HepG2 (cell line): ENCODE data around the gene TBC1D16. TPM values are rescaled to one million over a fixed set of nuclear protein-coding genes. Genes with fewer than 3 reads are reported as not detected.
A peak's percentile ranks its signal among the peaks of the same experiment; 100 is the strongest.

Experiments used
- EEA1 ChIP-seq: sonication (generic); formaldehyde crosslinking; IDR thresholded peaks from 2 replicates; pipeline ENCODE4 v1.5.1; 2020; ENCODE audit warnings: mild to moderate bottlenecking, missing genetic modification reagents, borderline replicate concordance
- ELF4 ChIP-seq: sonication (generic); formaldehyde crosslinking; IDR thresholded peaks from 2 replicates; pipeline ENCODE4 v1.5.0; 2020; ENCODE audit warnings: missing genetic modification reagents, mild to moderate bottlenecking, moderate library complexity, borderline replicate concordance
- ESRRA ChIP-seq: sonication (generic); formaldehyde crosslinking; IDR thresholded peaks from 2 replicates; pipeline ENCODE4 v1.5.1; 2020; ENCODE audit warnings: mild to moderate bottlenecking, low read depth, missing genetic modification reagents
- GTF3A ChIP-seq: sonication (generic); formaldehyde crosslinking; conservative IDR thresholded peaks from 2 replicates; pipeline ENCODE4 v1.4.0; 2020; ENCODE audit warnings: mild to moderate bottlenecking, missing genetic modification reagents
- KDM1A ChIP-seq: IDR thresholded peaks from 2 replicates; pipeline ENCODE4 v1.6.1; 2016; ENCODE audit warnings: missing compliant biosample characterization
- POLR2AphosphoS2 ChIP-seq: IDR thresholded peaks from 2 replicates; pipeline ENCODE4 v1.6.1; 2011; ENCODE audit warnings: low read depth, low read length, improper control_type of control experiment
- RFXAP ChIP-seq: sonication (generic); formaldehyde crosslinking; IDR thresholded peaks from 2 replicates; pipeline ENCODE4 v1.4.0; 2020; ENCODE audit warnings: missing genetic modification reagents, borderline replicate concordance
- RXRA ChIP-seq: sonication (generic); formaldehyde crosslinking; IDR thresholded peaks from 2 replicates; pipeline ENCODE4 v1.5.1; 2020; ENCODE audit warnings: missing genetic modification reagents
- SNRNP70 ChIP-seq: fragments of 200-400 bp; formaldehyde crosslinking; IDR thresholded peaks from 2 replicates; pipeline ENCODE4 v1.6.1; 2017; ENCODE audit warnings: mild to moderate bottlenecking, low read depth, low read length, moderate library complexity
- ZBTB21 ChIP-seq: sonication (generic); formaldehyde crosslinking; IDR thresholded peaks from 2 replicates; pipeline ENCODE4 v1.4.0; 2020; ENCODE audit warnings: missing genetic modification reagents
- ZNF263 ChIP-seq: sonication (generic); formaldehyde crosslinking; IDR thresholded peaks from 2 replicates; pipeline ENCODE4 v1.4.0; 2020; ENCODE audit warnings: missing genetic modification reagents
- ZNF382 ChIP-seq: sonication (generic); formaldehyde crosslinking; IDR thresholded peaks from 2 replicates; pipeline ENCODE4 v1.5.0; 2020; ENCODE audit warnings: missing genetic modification reagents, mild to moderate bottlenecking, borderline replicate concordance
- ZNF570 ChIP-seq: sonication (generic); formaldehyde crosslinking; IDR thresholded peaks from 2 replicates; pipeline ENCODE4 v1.4.0; 2020; ENCODE audit warnings: mild to moderate bottlenecking, missing genetic modification reagents, borderline replicate concordance
- ZSCAN12 ChIP-seq: sonication (generic); formaldehyde crosslinking; IDR thresholded peaks from 2 replicates; pipeline ENCODE4 v1.9.0; 2021; ENCODE audit warnings: mild to moderate bottlenecking, missing genetic modification reagents
- polyA plus RNA-seq, 8 experiments: library from polyadenylated mRNA; depleted of rRNA in 3 of 8; stranded (reverse) in 7 of 8; unstranded in 1 of 8; fragments of >200 nt; fragmentation: Illumina TruSeq in 4 of 8; extraction: Trizol in 4 of 8; gene quantifications; 2 replicates each; pipeline versions ENCODE4 v1.2.1 to v1.2.3, GENCODE V29; 2011 to 2016; ENCODE audit warnings: low read depth in 4 of 8, missing spikeins in 1 of 8, mixed read lengths in 1 of 8; ENCODE audit not compliant: insufficient read depth in 1 of 8
- total RNA-seq, 5 experiments: library from RNA; depleted of rRNA; stranded (reverse); fragments of >200 nt; fragmentation: Illumina TruSeq; extraction: Trizol; gene quantifications; 2 replicates each; pipeline ENCODE4 v1.2.3, GENCODE V29; 2016; ENCODE audit warnings: low read depth in 1 of 5
- TF ChIP-seq, protein P1 (sequence below): sonication (generic); formaldehyde crosslinking; IDR thresholded peaks from 2 replicates; pipeline ENCODE4 v1.5.0; 2020; ENCODE audit warnings: mild to moderate bottlenecking, missing genetic modification reagents
- TF ChIP-seq, protein P2 (sequence below): sonication (generic); formaldehyde crosslinking; IDR thresholded peaks from 2 replicates; pipeline ENCODE4 v1.4.0; 2020; ENCODE audit warnings: missing genetic modification reagents
- TF ChIP-seq, protein P3 (sequence below): sonication (generic); formaldehyde crosslinking; IDR thresholded peaks from 2 replicates; pipeline ENCODE4 v1.5.0; 2020; ENCODE audit warnings: mild to moderate bottlenecking, missing genetic modification reagents
- TF ChIP-seq, protein P4 (sequence below): sonication (generic); formaldehyde crosslinking; IDR thresholded peaks from 2 replicates; pipeline ENCODE4 v1.5.0; 2020; ENCODE audit warnings: missing genetic modification reagents
- TF ChIP-seq, protein P5 (sequence below): sonication (generic); formaldehyde crosslinking; IDR thresholded peaks from 2 replicates; pipeline ENCODE4 v1.9.0; 2021; ENCODE audit warnings: missing genetic modification reagents, borderline replicate concordance

Gene TBC1D16
- total and polyA plus RNA-seq, 2 of the 13 experiments (the other 11 are each of a cell fraction or from before 2014, with no cell fraction given), result 14.9 to 24.9 TPM

DNA sequence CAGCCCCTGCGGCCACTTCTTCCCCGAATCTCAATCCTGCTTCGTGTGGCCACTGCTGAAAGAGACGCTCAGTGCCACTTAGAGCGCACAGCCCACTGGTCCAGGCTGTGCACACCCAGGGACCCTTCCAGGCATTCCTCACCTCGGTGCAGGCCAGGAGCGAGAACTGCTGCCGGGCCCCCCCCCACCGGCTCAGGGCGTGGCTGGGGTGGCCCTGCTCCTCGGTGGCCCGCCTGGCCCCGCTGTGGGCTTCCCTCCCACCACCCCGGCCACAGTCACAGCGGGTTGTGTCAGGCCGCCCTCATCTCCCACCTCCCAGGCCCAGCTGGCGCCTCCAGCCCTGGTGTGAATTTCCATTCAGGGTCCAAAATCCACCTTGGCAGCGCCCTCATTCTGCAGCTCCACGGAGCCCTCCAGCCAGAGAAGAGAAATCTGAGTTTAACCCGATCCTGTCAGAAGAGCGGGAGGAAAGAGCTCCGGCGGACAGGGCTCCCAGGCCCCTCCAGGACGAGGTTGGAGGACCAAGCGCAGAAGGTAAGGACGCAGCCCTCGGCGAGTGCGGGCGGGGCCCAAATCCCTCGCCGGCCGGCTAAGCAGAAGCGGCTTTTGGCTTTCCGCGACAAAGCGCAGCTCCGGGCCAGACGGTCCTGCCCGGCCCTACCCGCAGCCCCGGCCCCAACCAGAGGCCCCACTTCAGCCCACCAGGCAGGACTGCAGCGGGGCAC, 12.0 kb downstream of the TBC1D16 start (continued):
- no peak for TF ChIP-seq ZNF570
- TF ChIP-seq ZNF263 (CRISPR knock-in tag), result peak; percentile 91
- no peak for TF ChIP-seq RFXAP (CRISPR knock-in tag)
- TF ChIP-seq, protein P1, sequence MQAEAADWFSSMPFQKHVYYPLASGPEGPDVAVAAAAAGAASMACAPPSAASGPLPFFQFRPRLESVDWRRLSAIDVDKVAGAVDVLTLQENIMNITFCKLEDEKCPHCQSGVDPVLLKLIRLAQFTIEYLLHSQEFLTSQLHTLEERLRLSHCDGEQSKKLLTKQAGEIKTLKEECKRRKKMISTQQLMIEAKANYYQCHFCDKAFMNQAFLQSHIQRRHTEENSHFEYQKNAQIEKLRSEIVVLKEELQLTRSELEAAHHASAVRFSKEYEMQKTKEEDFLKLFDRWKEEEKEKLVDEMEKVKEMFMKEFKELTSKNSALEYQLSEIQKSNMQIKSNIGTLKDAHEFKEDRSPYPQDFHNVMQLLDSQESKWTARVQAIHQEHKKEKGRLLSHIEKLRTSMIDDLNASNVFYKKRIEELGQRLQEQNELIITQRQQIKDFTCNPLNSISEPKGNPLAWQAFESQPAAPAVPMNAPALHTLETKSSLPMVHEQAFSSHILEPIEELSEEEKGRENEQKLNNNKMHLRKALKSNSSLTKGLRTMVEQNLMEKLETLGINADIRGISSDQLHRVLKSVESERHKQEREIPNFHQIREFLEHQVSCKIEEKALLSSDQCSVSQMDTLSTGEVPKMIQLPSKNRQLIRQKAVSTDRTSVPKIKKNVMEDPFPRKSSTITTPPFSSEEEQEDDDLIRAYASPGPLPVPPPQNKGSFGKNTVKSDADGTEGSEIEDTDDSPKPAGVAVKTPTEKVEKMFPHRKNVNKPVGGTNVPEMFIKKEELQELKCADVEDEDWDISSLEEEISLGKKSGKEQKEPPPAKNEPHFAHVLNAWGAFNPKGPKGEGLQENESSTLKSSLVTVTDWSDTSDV (CRISPR knock-in tag), result peak; percentile 81; the same call in 1 of the 2 replicates
- TF ChIP-seq GTF3A, result no peak
- TF ChIP-seq, protein P2, sequence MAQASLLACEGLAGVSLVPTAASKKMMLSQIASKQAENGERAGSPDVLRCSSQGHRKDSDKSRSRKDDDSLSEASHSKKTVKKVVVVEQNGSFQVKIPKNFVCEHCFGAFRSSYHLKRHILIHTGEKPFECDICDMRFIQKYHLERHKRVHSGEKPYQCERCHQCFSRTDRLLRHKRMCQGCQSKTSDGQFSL, result peak; percentile 52; the same call in 1 of the 2 replicates
- no peak for TF ChIP-seq SNRNP70
- TF ChIP-seq RXRA (CRISPR knock-in tag), result peak; percentile 78
- TF ChIP-seq ZBTB21 (CRISPR knock-in tag), result no peak
- TF ChIP-seq, protein P3, sequence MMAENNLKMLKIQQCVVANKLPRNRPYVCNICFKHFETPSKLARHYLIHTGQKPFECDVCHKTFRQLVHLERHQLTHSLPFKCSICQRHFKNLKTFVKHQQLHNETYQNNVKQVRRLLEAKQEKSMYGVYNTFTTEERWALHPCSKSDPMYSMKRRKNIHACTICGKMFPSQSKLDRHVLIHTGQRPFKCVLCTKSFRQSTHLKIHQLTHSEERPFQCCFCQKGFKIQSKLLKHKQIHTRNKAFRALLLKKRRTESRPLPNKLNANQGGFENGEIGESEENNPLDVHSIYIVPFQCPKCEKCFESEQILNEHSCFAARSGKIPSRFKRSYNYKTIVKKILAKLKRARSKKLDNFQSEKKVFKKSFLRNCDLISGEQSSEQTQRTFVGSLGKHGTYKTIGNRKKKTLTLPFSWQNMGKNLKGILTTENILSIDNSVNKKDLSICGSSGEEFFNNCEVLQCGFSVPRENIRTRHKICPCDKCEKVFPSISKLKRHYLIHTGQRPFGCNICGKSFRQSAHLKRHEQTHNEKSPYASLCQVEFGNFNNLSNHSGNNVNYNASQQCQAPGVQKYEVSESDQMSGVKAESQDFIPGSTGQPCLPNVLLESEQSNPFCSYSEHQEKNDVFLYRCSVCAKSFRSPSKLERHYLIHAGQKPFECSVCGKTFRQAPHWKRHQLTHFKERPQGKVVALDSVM, result peak; percentile 62; the same call in 1 of the 2 replicates
- TF ChIP-seq ZSCAN12 (CRISPR knock-in tag), result no peak
- no peak for TF ChIP-seq ZNF382 (CRISPR knock-in tag)
- 0 out of 2 replicates have a peak, but pooled peaks have one; percentile 38 for TF ChIP-seq KDM1A (CRISPR knock-in tag)
- TF ChIP-seq, protein P4, sequence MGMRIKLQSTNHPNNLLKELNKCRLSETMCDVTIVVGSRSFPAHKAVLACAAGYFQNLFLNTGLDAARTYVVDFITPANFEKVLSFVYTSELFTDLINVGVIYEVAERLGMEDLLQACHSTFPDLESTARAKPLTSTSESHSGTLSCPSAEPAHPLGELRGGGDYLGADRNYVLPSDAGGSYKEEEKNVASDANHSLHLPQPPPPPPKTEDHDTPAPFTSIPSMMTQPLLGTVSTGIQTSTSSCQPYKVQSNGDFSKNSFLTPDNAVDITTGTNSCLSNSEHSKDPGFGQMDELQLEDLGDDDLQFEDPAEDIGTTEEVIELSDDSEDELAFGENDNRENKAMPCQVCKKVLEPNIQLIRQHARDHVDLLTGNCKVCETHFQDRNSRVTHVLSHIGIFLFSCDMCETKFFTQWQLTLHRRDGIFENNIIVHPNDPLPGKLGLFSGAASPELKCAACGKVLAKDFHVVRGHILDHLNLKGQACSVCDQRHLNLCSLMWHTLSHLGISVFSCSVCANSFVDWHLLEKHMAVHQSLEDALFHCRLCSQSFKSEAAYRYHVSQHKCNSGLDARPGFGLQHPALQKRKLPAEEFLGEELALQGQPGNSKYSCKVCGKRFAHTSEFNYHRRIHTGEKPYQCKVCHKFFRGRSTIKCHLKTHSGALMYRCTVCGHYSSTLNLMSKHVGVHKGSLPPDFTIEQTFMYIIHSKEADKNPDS (CRISPR knock-in tag), result peak; percentile 69; the same call in 1 of the 2 replicates
- TF ChIP-seq, protein P5, sequence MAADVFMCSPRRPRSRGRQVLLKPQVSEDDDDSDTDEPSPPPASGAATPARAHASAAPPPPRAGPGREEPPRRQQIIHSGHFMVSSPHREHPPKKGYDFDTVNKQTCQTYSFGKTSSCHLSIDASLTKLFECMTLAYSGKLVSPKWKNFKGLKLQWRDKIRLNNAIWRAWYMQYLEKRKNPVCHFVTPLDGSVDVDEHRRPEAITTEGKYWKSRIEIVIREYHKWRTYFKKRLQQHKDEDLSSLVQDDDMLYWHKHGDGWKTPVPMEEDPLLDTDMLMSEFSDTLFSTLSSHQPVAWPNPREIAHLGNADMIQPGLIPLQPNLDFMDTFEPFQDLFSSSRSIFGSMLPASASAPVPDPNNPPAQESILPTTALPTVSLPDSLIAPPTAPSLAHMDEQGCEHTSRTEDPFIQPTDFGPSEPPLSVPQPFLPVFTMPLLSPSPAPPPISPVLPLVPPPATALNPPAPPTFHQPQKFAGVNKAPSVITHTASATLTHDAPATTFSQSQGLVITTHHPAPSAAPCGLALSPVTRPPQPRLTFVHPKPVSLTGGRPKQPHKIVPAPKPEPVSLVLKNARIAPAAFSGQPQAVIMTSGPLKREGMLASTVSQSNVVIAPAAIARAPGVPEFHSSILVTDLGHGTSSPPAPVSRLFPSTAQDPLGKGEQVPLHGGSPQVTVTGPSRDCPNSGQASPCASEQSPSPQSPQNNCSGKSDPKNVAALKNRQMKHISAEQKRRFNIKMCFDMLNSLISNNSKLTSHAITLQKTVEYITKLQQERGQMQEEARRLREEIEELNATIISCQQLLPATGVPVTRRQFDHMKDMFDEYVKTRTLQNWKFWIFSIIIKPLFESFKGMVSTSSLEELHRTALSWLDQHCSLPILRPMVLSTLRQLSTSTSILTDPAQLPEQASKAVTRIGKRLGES (CRISPR knock-in tag), result no peak
- no peak for TF ChIP-seq POLR2AphosphoS2
- TF ChIP-seq ELF4 (CRISPR knock-in tag), result no peak
- peak; percentile 61; the same call in 1 of the 2 replicates for TF ChIP-seq EEA1 (CRISPR knock-in tag)
- peak; percentile 73; the same call in 1 of the 2 replicates for TF ChIP-seq ESRRA (CRISPR knock-in tag)
